GM18870 (cell line): ENCODE results near the gene COL23A1.

ENCODE experiments used
- ATAC-seq: cut with Tn5 transposase; IDR thresholded peaks from one replicate; pipeline ENCODE4 v1.9.1; 2021; ENCODE audit warnings: moderate library complexity; ENCODE audit not compliant: unreplicated experiment

COL23A1 gene

GRCh38 chr5:178404987-178405386, 185.2 kb downstream of the COL23A1 start:
- no peak for ATAC-seq

- no peak for ATAC-seq
These were observed 186.1 kb downstream of the COL23A1 start for GRCh38 chr5:178403956-178404600.

- no peak for ATAC-seq
These were observed 186.8 kb downstream of the COL23A1 start for GRCh38 chr5:178403351-178403750.

DNA sequence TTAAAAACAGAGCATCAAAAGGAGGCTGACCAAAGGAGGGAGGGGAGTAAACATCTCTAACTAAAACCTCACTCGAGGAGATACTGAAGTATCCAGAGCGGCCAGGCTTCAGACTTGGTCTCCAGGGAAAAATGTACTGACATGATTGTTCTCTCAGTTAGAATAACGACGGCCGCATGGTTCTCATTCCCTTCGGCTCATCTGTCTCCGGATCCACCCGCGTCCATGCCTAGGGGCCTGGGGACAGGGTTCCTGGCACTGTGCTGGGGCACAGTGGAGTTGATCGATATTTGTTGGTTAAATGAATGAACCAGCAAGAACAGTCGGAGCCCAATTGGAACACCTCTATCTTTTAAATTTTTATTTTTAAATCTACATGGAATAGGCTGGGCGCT, 190.5 kb downstream of the COL23A1 start:
- ATAC-seq, result no peak

GRCh38 chr5:178398901-178399700, 191.1 kb downstream of the COL23A1 start:
- ATAC-seq, result no peak

GRCh38 chr5:178396796-178397720, 193.1 kb downstream of the COL23A1 start:
- ATAC-seq, result no peak

DNA sequence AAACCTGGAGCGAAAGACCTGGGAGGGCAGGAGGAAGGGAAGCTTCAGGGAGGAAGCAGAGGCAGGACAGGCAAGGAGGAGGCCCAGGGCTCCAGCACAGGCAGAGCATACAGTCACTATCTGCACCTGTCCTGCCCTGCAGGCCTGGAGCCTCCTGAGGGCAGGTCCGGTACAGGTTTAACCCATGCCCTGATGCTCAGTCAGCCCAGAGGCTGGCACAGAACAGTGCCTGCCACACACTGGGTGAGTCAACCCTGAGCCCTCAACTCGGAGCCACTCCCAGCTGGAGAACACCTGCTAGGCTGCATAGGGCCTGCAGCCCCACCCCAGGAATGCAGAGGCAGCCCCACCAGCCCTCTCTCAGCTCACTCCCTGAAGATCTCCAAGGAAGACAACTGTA, 196.1 kb downstream of the COL23A1 start:
- no peak for ATAC-seq

DNA sequence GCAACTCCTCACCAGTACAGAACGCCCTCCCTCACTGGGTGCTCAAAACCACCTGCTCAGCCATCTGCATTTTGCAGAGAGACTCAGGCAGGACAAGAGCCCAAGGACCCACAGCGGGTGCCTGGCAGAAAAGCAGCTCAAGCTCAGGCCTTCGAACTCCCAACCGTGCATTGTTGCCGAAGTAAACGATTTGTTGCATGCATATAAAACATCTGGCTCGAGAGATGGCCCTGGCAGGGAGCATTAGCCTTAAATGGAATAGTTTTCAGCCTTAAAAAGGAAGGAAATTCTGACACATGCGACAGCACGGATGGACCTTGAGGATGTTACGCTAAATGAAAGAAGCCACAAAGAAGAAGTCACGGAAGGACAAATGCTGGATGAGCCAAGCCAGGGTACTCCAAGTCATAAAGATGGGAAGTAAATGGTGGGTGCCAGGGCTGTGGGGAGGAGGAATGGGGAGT, 197.2 kb downstream of the COL23A1 start:
- ATAC-seq, result no peak

DNA sequence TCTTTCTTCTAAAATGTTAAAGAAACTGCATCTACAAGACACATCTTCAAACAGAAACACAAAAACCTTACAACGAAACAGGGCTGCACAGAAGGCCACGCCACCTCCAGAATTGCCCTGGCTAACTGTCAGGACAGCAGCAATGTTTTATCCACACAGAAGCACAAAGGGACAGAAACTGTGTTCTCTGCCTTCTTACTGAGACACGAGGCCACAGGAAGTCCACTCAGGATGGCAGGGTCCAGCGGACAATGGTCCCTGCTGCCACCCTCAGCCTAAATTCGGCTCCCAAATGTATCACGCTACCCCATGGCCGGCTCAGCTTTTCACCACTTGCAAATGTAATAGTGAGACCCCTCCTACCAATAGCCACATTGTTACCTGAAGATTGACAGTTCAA, 197.8 kb downstream of the COL23A1 start:
- no peak for ATAC-seq

DNA sequence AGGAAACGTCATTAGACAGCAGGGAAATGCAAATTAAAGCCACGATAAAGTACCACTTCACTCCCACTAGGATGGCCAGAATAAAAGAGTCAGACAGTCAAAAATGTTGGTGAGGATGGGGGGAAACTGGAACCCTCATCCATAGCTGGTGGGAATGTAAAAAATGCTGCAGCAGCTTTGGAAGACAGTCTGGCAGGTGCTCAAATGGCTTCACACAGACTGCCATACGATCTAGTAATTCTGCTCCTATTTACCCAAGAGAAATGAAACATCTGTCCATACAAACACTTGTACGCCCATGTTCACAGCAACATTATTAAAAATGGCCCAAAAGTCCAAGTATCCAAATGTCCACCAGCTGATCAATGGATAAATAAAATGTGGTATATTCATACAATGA, 198.7 kb downstream of the COL23A1 start:
- no peak for ATAC-seq

GRCh38 chr5:178389796-178390195, 200.4 kb downstream of the COL23A1 start:
- ATAC-seq, result no peak

DNA sequence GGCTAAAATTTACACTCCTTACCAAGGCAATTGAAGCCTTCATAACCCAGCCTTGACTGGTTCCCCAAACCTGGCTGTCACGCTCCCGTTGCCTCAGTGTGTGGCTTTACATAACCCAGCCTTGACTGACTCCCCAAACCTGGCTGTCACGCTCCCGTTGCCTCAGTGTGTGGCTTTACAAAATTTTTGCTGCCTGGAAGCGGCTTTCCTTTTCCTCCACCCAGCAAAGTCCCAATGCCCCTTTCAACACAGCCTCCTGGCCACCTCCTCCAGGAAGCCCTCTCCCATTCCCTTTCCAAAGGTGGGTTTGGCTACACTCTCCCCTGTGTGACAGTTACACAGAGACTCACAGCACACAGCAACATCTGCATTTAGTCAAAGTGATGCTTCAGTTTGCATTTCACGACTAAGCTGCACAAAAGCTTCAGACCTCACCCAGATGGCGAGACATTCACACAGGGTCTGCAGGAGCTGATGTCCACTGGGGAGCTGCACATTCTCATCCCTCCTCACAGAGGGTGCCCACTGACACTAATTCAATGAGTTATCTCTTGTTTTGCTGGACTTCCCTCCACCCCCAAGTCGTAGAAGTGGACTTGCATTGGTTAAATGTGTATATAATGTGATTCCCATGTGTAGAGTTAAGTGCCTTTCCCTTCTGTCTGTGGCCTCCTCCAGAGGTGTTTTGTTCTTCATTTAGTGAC, 201.0 kb downstream of the COL23A1 start:
- no peak for ATAC-seq

DNA sequence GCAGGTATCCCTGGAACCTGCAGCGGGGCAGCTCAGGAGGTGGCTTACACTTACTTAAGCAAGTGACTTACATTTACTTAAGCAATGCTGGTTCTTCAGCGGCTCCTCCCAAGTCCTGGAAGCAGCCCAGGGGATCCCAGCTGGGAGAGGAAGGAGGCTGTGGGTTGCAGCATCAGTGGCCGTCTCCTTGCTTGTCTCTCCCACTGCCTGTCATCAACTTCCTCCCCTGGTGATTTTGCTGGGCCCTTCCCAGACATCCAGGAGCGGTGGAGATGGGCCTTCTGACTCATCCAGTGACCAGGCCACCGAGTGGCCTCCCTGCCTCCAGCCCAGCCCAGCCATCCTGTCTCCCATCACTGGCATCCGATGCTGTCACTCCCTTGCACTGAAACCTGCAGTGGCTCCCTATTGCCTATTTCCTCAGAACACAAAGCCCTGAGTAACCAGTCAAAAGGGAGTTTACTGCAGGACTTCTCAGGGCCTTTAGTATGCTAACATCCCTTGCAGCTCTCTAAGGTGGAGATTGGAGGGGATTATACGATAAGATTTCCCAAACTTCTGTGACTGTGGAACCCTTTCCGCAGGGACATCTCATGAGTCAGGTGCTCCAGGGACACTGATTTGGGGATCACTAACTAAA, 201.7 kb downstream of the COL23A1 start:
- ATAC-seq, result no peak

DNA sequence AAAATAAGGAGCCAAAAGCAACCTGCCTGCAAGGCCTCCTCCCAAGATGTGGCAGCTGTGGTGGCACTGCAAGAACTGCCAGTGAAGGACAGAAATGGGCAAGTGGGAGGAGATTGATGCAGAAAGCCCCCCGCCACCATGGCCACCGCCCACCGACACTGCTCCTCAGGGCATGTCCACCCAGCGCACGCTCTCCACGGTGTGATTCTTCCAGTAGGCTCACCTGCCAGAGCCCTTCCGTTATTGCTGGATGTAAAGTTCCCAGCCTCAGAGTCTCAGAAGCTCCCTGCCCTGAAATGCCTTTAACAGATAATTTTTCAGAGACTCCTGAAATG, 202.4 kb downstream of the COL23A1 start:
- ATAC-seq, result no peak

DNA sequence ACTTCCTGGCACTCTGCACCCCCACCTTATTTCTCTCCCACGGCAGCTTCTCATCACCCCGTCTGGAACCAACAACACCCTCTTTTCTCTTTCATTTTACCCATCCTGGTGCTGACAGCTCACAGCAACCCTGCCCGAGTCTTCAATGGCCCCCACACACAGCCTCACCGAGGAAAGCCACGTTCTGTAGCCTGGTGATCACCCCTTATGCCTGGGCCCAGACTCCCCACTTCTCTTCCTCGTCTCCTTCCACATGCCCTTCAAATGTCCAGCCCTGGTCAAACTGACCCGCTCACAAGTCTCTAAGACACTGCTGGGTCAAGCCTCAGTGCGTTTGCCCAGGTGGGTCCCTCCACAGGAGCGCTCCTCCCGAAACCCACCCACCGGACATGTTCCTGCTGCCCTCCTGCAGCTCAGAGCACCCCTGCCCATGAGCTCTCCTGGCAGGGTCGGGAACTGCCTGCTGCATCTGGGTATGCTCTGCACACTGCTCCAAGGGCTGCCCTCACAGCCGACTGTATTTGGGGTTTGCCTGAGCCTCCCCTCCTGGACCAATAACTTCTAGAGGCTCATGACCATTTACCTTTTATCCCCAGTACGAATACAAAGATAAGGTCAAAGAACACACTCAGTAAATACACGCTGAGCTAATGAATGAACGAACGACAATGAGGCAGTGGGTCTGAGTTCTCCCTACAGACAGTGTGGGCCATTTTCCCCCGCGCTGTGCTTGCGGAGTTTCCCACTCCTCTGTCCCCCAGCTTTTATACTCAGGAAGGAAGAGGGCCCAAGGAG, 202.9 kb downstream of the COL23A1 start:
- ATAC-seq, result no peak

GRCh38 chr5:178386336-178386931, 203.8 kb downstream of the COL23A1 start:
- ATAC-seq, result no peak

GRCh38 chr5:178385496-178385890, 204.7 kb downstream of the COL23A1 start:
- no peak for ATAC-seq

GRCh38 chr5:178384816-178385495, 205.2 kb downstream of the COL23A1 start:
- ATAC-seq, result no peak
